Retinal pigment epithelial cell (primary cell): ENCODE results near the gene ANXA2R.
A peak's percentile ranks its signal among the peaks of the same experiment; 100 is the strongest.

ENCODE experiments used
- DNase-seq: peaks from one replicate; pipeline ENCODE4 v3.0.0-alpha.2; 2010; ENCODE audit warnings: low read depth
- H3K4me3 ChIP-seq: 2 replicates; pipeline ENCODE4 v1.5.1; 2011; ENCODE audit warnings: mild to moderate bottlenecking, low read length, control low read depth, moderate library complexity
- TF ChIP-seq, protein P1 (sequence below): conservative IDR thresholded peaks from 2 replicates; pipeline ENCODE4 v1.5.1; 2011; ENCODE audit warnings: low read depth, low read length, control low read depth, inconsistent platforms

ANXA2R gene

DNA sequence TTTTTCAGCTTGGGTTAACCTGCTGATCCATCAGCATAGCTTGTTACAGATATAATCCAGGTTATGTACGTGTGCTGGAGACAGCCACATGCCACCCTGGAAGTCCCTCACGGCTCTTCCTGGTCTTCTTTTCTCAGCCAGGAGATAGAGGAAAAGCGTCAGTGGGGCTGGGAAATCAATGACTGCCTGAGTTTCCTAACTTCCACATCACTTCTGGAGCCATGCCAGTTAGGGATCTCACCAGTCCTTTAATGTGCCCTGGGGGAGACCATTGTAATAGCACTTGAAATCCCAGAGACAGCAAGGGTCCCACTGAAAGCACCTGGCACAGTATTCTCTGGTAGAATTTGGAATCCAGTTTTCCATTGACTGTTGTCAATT lies 29.2 kb downstream of the ANXA2R start:
- DNase-seq, result no peak
- H3K4me3 ChIP-seq, result no peak overlapping the region
- TF ChIP-seq, protein P1, sequence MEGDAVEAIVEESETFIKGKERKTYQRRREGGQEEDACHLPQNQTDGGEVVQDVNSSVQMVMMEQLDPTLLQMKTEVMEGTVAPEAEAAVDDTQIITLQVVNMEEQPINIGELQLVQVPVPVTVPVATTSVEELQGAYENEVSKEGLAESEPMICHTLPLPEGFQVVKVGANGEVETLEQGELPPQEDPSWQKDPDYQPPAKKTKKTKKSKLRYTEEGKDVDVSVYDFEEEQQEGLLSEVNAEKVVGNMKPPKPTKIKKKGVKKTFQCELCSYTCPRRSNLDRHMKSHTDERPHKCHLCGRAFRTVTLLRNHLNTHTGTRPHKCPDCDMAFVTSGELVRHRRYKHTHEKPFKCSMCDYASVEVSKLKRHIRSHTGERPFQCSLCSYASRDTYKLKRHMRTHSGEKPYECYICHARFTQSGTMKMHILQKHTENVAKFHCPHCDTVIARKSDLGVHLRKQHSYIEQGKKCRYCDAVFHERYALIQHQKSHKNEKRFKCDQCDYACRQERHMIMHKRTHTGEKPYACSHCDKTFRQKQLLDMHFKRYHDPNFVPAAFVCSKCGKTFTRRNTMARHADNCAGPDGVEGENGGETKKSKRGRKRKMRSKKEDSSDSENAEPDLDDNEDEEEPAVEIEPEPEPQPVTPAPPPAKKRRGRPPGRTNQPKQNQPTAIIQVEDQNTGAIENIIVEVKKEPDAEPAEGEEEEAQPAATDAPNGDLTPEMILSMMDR, result no peak

DNA sequence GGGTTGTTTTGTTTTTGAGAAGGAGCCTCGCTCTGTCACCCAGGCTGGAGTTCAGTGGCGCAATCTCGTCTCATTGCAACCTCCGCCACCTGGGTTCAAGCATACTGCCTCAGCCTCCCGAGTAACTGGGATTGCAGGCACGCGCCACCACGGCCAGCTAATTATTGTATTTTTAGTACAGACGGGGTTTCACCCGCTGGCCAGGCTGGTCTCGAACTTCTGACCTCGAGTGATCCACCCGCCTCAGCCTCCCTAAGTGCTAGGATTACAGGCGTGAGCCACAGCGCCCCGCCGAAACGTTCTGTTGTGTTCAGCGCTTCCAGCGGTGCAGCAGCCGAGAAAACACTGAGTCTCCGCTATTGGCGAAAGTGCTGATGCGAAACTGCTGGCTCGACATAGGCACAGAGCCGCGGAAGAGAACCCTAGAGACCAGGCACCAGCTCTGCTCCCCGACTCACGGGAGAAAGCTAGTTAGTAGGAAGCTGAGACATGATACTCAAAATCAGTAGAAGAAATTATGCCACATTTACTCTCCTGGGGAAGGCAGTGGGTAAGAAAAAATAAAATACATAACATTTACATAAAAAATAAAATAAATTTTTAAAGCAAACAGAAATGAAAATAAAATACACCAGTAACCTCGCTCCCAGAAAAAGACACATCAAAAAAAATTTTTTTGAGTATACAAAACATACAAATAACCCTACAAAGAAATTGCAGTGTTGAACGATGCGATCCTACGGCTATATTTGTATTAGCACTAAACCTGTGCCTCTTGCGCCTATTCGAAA lies 31.6 kb downstream of the ANXA2R start:
- H3K4me3 ChIP-seq, result peak overlapping the region; percentile 39
- peak; percentile 83 for DNase-seq
- TF ChIP-seq, protein P1, result no peak

DNA sequence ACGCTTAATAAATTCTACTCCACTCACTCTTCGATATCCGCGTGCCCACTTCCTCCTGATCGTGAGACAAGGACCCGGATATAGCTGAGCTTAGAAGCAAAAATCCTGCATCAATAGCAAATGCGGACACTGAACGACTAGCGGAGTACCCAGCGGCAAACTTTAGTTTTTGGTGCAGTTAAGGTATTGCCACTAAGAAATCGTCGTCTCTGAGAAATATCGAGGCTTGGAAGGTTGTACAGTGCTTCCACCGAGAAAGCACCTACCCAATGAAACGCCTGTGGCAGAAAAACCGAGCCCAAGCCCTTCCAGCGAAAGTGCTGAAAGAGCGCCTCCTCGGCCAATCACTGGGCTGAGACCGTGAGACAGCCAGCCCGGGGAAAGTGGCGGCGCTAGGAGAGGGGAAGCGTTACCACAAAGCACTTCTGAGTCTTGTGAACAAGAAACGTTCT lies 32.2 kb downstream of the ANXA2R start:
- TF ChIP-seq, protein P1, result no peak
- no peak for DNase-seq
- peak overlapping the region; percentile 39 for H3K4me3 ChIP-seq

DNA sequence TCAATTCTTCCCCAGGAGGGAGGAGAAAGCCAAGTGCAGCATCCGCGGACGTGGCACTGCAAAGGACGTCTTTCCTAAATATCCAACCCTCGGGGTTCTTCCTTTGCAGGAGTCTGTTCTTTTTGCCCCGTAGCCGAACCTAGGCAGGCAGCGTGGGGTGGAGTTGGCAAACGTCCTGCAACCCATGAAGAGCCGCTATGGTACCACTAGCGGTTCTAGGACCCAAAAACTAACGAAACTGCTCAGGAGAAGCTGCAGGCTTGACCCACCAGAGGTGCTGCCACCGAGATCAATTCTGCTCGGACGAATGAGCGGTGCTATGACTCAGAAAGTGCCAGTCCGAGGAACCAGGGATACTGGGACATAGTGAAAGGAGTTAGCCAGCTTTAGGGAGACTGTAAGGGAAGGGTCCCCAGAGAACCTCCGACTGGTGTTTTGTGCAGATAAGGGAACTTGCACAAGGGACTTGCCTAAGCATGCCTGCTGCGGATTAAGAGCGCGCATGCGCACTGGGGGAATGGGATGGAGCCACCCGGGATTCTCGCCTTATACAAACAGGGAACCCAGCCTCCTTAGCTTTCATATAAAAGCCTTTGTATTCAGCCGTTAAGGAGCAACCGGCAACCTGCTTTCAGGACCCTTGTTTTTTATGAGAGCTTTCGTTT lies 32.7 kb downstream of the ANXA2R start:
- DNase-seq, result peak; percentile 79
- TF ChIP-seq, protein P1, result no peak
- H3K4me3 ChIP-seq, result peak overlapping the region; percentile 39

DNA sequence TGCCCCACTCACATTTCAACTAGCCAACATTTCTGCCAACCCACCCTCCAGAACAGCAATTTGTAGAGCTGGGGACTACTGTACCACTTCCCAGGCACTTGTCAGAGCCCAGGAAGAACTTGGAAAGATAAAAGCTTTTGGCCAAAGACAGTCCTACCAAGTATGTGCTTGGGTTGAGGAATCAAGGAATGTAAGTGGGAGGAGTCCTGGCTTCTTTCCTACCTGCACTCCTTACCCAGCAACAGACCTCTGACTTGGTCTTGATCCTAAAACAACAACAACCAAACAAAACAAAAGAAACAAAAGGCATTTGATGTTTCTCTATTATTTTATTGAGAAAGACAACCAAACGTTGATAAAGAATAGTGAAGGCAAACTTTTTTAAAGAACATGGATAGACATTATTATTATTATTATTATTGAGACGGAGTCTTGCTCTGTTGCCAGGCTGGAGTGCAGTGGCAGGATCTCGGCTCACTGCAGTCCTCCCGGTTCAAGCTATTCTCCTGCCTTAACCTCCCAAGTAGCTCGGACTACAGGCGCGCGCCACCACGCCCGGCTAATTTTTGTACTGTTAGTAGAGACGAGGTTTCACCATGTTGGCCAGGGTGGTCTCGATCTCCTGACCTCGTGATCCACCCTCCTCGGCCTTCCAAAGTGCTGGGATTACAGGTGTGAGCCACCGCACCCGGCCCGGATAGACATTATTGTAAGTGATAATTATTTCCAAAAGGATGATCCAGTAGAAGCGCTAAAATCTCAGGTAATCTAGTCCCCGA lies 33.5 kb downstream of the ANXA2R start:
- no peak overlapping the region for H3K4me3 ChIP-seq

DNA sequence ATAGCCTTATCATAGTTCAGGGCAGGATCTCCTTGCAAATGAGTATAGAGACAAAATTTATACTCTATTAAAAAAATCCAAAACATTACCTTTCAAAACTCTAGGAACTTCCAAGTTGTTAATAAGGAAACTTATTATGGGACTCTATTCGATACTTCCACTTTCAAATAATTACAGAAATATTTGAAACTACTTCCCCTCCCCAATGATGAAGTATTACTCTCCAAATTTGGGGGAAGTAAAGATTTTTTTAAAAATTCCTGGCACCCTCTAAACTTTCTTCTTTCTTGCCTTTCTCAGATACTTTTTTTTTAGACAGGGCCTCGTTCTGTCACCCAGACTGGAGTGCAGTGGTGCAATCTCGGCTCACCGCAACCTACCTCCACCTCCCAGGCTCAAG lies 35.1 kb downstream of the ANXA2R start:
- no peak overlapping the region for H3K4me3 ChIP-seq
- no peak for DNase-seq
- TF ChIP-seq, protein P1, result no peak

More for the DNA sequence above, 33.5 kb downstream of the ANXA2R start:
- TF ChIP-seq, protein P1, result no peak
- DNase-seq, result no peak
